Left ventricle myocardium inferior (tissue), 1 donor: Measurements from ENCODE around the gene VEGFA. TPM values are rescaled to one million over a fixed set of nuclear protein-coding genes. Genes with fewer than 3 reads are reported as not detected.

ENCODE experiments used
- DNase-seq: peaks from one replicate; pipeline ENCODE4 v3.0.0-alpha.2; 2020
- H3K27ac ChIP-seq: fragments of 200-600 bp; replicated peaks from 2 replicates; pipeline ENCODE4 v1.8.0; 2021
- H3K27me3 ChIP-seq: fragments of 200-600 bp; 2 replicates; pipeline ENCODE4 v1.8.0; 2021; ENCODE audit warnings: low read depth
- H3K36me3 ChIP-seq: fragments of 200-600 bp; 2 replicates; pipeline ENCODE4 v1.8.0; 2021
- H3K4me1 ChIP-seq: fragments of 200-600 bp; 2 replicates; pipeline ENCODE4 v1.8.0; 2021
- H3K4me3 ChIP-seq: fragments of 200-600 bp; 2 replicates; pipeline ENCODE4 v1.8.0; 2021; ENCODE audit warnings: mild to moderate bottlenecking, moderate library complexity
- H3K9me3 ChIP-seq: fragments of 200-600 bp; replicated peaks from 2 replicates; pipeline ENCODE4 v1.8.0; 2021
- intact Hi-C: fragments of 100-400 bp; cut with micrococcal nuclease; formaldehyde crosslinking; loops from one replicate; pipeline ENCODE4 v1.11.0; 2022
- total RNA-seq: library from RNA; stranded (reverse); fragmentation: NEBNext Ultra II Directional; extraction: Animal tissue kit (Norgen Biotek cat#: 25700); gene quantifications from one replicate; pipeline ENCODE4 v1.2.1, GENCODE V29; 2021
- TF ChIP-seq, protein P1 (sequence below): fragments of 200-600 bp; IDR thresholded peaks from 2 replicates; pipeline ENCODE4 v1.8.0; 2021; ENCODE audit warnings: antibody characterized with exemption, mild to moderate bottlenecking, borderline replicate concordance
- donor health status: DM: no; HTN: yes; CAD: no; lungs with severe emphysema.

Gene VEGFA
- total RNA-seq, 1 donor from 2014 or later, result 359 TPM

DNA sequence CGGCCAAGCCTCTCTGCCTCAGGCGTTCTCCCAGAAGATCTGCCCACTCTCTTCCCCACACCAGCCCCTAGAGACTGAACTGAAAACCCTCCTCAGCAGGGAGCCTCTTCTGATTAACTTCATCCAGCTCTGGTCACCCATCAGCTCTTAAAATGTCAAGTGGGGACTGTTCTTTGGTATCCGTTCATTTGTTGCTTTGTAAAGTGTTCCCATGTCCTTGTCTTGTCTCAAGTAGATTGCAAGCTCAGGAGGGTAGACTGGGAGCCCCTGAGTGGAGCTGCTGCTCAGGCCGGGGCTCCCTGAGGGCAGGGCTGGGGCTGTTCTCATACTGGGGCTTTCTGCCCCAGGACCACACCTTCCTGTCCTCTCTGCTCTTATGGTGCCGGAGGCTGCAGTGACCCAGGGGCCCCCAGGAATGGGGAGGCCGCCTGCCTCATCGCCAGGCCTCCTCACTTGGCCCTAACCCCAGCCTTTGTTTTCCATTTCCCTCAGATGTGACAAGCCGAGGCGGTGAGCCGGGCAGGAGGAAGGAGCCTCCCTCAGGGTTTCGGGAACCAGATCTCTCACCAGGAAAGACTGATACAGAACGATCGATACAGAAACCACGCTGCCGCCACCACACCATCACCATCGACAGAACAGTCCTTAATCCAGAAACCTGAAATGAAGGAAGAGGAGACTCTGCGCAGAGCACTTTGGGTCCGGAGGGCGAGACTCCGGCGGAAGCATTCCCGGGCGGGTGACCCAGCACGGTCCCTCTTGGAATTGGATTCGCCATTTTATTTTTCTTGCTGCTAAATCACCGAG lies 14.2 kb downstream of the VEGFA start:
- TF ChIP-seq, protein P1, sequence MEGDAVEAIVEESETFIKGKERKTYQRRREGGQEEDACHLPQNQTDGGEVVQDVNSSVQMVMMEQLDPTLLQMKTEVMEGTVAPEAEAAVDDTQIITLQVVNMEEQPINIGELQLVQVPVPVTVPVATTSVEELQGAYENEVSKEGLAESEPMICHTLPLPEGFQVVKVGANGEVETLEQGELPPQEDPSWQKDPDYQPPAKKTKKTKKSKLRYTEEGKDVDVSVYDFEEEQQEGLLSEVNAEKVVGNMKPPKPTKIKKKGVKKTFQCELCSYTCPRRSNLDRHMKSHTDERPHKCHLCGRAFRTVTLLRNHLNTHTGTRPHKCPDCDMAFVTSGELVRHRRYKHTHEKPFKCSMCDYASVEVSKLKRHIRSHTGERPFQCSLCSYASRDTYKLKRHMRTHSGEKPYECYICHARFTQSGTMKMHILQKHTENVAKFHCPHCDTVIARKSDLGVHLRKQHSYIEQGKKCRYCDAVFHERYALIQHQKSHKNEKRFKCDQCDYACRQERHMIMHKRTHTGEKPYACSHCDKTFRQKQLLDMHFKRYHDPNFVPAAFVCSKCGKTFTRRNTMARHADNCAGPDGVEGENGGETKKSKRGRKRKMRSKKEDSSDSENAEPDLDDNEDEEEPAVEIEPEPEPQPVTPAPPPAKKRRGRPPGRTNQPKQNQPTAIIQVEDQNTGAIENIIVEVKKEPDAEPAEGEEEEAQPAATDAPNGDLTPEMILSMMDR, result no peak
- H3K4me1 ChIP-seq, result peaks cover 68% of the 10 kb centered on the region
- H3K4me3 ChIP-seq, result no peak overlapping the region
- no peaks in the 10 kb centered on the region for H3K9me3 ChIP-seq
- intact Hi-C loops, result no loop called here
- no peak for DNase-seq
- peaks cover 69% of the 10 kb centered on the region for H3K36me3 ChIP-seq
- no peaks in the 10 kb centered on the region for H3K27me3 ChIP-seq
- H3K27ac ChIP-seq, result peak overlapping the region; percentile 43

DNA sequence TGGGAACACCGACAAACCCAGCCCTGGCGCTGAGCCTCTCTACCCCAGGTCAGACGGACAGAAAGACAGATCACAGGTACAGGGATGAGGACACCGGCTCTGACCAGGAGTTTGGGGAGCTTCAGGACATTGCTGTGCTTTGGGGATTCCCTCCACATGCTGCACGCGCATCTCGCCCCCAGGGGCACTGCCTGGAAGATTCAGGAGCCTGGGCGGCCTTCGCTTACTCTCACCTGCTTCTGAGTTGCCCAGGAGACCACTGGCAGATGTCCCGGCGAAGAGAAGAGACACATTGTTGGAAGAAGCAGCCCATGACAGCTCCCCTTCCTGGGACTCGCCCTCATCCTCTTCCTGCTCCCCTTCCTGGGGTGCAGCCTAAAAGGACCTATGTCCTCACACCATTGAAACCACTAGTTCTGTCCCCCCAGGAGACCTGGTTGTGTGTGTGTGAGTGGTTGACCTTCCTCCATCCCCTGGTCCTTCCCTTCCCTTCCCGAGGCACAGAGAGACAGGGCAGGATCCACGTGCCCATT lies 15.3 kb downstream of the VEGFA start:
- TF ChIP-seq, protein P1, result no peak
- no peaks in the 10 kb centered on the region for H3K9me3 ChIP-seq
- peaks cover 58% of the 10 kb centered on the region for H3K36me3 ChIP-seq
- intact Hi-C loops, result no loop called here
- no peak overlapping the region for H3K4me3 ChIP-seq
- H3K27ac ChIP-seq, result peak overlapping the region; percentile 47
- peaks cover 59% of the 10 kb centered on the region for H3K4me1 ChIP-seq
- H3K27me3 ChIP-seq, result no peaks in the 10 kb centered on the region
- no peak for DNase-seq

DNA sequence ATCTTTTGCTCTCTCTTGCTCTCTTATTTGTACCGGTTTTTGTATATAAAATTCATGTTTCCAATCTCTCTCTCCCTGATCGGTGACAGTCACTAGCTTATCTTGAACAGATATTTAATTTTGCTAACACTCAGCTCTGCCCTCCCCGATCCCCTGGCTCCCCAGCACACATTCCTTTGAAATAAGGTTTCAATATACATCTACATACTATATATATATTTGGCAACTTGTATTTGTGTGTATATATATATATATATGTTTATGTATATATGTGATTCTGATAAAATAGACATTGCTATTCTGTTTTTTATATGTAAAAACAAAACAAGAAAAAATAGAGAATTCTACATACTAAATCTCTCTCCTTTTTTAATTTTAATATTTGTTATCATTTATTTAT lies 15.9 kb downstream of the VEGFA start:
- intact Hi-C loops, result no loop called here
- Histone ChIP-seq H3K4me1 (peaks cover 59% of the 10 kb centered on the region), H3K36me3 (peaks cover 52% of the 10 kb centered on the region), H3K27me3 (no peaks in the 10 kb centered on the region), H3K9me3 (no peaks in the 10 kb centered on the region), H3K4me3 (no peak overlapping the region), H3K27ac (no peak overlapping the region)
- no peak for DNase-seq
- TF ChIP-seq, protein P1, result no peak

DNA sequence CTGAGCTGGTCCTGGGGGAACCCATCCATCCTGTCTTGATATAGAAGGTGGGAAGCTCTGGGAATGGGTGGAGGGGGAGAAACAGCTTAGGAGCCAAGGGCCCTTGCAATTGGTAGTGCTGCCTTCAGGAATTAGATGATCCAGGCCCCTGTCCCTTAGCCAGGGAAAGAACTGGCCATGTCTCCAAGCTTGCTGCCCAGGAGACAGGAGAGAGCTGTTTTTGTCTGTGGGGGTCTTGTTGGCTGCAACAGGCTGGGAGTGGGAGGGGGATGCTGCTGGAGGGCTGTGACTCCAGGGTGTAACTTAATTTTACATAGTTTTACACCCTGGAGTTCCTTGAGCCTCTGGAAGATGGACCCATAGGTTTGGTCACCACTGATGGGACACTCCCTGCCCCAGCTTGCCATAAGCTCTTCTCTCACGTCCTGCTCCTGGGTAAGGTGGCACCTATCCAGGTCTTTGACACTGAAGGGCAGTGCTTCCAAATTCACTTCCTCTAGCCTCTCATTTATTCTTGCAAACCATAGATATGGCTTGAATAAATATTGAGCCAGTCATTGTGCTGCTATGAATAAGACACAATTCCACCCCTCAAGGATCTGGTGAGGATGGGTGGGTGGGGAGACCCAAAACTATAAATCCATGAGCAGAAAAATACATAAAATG lies 16.8 kb downstream of the VEGFA start:
- peaks cover 43% of the 10 kb centered on the region for H3K36me3 ChIP-seq
- no peaks in the 10 kb centered on the region for H3K27me3 ChIP-seq
- intact Hi-C loops, result no loop called here
- H3K27ac ChIP-seq, result peak overlapping the region; percentile 40
- no peak overlapping the region for H3K4me3 ChIP-seq
- DNase-seq, result peak; percentile 11
- no peaks in the 10 kb centered on the region for H3K9me3 ChIP-seq
- TF ChIP-seq, protein P1, result no peak
- peaks cover 54% of the 10 kb centered on the region for H3K4me1 ChIP-seq

DNA sequence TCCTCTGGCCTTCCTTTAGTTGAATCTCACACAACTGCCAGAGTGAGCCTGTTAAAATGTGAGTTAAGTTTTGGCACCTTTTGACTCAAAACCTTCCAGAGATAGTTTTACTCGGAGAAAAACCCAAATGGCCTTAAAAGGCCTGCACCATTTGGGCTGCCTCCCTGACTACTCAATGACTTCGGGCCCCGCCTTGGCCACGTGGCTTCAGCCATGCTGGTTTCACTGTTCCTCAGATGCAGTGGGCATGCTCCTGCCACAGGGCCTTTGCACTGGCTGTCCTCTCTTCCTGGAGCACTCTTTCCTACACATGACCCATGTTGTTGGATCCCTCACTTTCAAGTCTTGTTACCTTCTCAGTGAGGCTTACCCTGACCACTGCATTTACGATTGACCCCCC lies 18.3 kb downstream of the VEGFA start:
- intact Hi-C loops, result no loop called here
- Histone ChIP-seq H3K27ac (peak overlapping the region; percentile 40), H3K27me3 (no peaks in the 10 kb centered on the region), H3K4me1 (peaks cover 40% of the 10 kb centered on the region), H3K4me3 (no peak overlapping the region), H3K36me3 (peaks cover 28% of the 10 kb centered on the region), H3K9me3 (no peaks in the 10 kb centered on the region)
- TF ChIP-seq, protein P1, result no peak
- DNase-seq, result no peak
